H9 (cell line): Measurements from ENCODE around the gene VEGFB. TPM values are rescaled to one million over a fixed set of nuclear protein-coding genes. Genes with fewer than 3 reads are reported as not detected.

ENCODE experiments used
- DNase-seq: peaks from one replicate; pipeline ENCODE4 v3.0.0-alpha.2; 2017
- H2AFZ ChIP-seq: one replicate; pipeline ENCODE4 v1.6.1; 2013; ENCODE audit warnings: mild to moderate bottlenecking, low read length, control low read depth, moderate library complexity
- H2AK5ac ChIP-seq: 2 replicates; pipeline ENCODE4 v1.6.1; 2013; ENCODE audit warnings: low read length, control low read depth, mixed read lengths; ENCODE audit not compliant: insufficient read length
- H2BK120ac ChIP-seq: one replicate; pipeline ENCODE4 v1.6.1; 2013; ENCODE audit warnings: low read depth, mild to moderate bottlenecking, low read length, control low read depth, inconsistent platforms; ENCODE audit not compliant: poor library complexity, severe bottlenecking
- H2BK12ac ChIP-seq: 2 replicates; pipeline ENCODE4 v1.6.1; 2013; ENCODE audit warnings: low read length, control low read depth, mixed read lengths, low read depth; ENCODE audit not compliant: insufficient read length
- H2BK15ac ChIP-seq: 2 replicates; pipeline ENCODE4 v1.6.1; 2013; ENCODE audit warnings: low read depth, low read length, control low read depth
- H2BK20ac ChIP-seq: one replicate; pipeline ENCODE4 v1.6.1; 2013; ENCODE audit warnings: low read depth, mild to moderate bottlenecking, low read length, control low read depth, inconsistent platforms; ENCODE audit not compliant: poor library complexity, severe bottlenecking
- H2BK5ac ChIP-seq: 2 replicates; pipeline ENCODE4 v1.6.1; 2013; ENCODE audit warnings: low read length, control low read depth, mixed read lengths; ENCODE audit not compliant: insufficient read length
- H3K14ac ChIP-seq: 2 replicates; pipeline ENCODE4 v1.6.1; 2013; ENCODE audit warnings: low read length, control low read depth; ENCODE audit not compliant: insufficient read depth
- H3K18ac ChIP-seq: 2 replicates; pipeline ENCODE4 v1.6.1; 2013; ENCODE audit warnings: low read depth, mild to moderate bottlenecking, mixed read lengths, low read length, control low read depth; ENCODE audit not compliant: insufficient read length
- H3K23ac ChIP-seq: 2 replicates; pipeline ENCODE4 v1.6.1; 2013; ENCODE audit warnings: low read length, control low read depth, mixed read lengths, low read depth; ENCODE audit not compliant: insufficient read length
- H3K23me2 ChIP-seq: 2 replicates; pipeline ENCODE4 v1.6.1; 2013; ENCODE audit warnings: low read depth, mild to moderate bottlenecking, mixed read lengths, low read length, control low read depth; ENCODE audit not compliant: insufficient read length, poor library complexity, severe bottlenecking
- H3K27ac ChIP-seq: 2 replicates; pipeline ENCODE4 v1.5.1; 2013; ENCODE audit warnings: low read length, control low read depth, mixed read lengths, low read depth; ENCODE audit not compliant: insufficient read length
- H3K27me3 ChIP-seq: 2 replicates; pipeline ENCODE4 v1.6.1; 2013; ENCODE audit warnings: low read length, control low read depth, inconsistent platforms; ENCODE audit not compliant: insufficient read depth
- H3K4ac ChIP-seq: 2 replicates; pipeline ENCODE4 v1.6.1; 2013; ENCODE audit warnings: low read depth, mild to moderate bottlenecking, control low read depth, inconsistent platforms, low read length, moderate library complexity
- H3K4me1 ChIP-seq: 2 replicates; pipeline ENCODE4 v1.6.1; 2013; ENCODE audit warnings: low read length, control low read depth, inconsistent platforms; ENCODE audit not compliant: insufficient read depth
- H3K4me2 ChIP-seq: 2 replicates; pipeline ENCODE4 v1.6.1; 2013; ENCODE audit warnings: low read length, control low read depth, mixed read lengths; ENCODE audit not compliant: insufficient read length, insufficient read depth
- H3K56ac ChIP-seq: 2 replicates; pipeline ENCODE4 v1.6.1; 2013; ENCODE audit warnings: low read depth, mild to moderate bottlenecking, mixed read lengths, low read length, control low read depth; ENCODE audit not compliant: insufficient read length
- H3K79me1 ChIP-seq: 2 replicates; pipeline ENCODE4 v1.6.1; 2013; ENCODE audit warnings: low read depth, mild to moderate bottlenecking, moderate library complexity, low read length, control low read depth, inconsistent platforms; ENCODE audit not compliant: insufficient read depth, poor library complexity, severe bottlenecking
- H3K79me2 ChIP-seq: 2 replicates; pipeline ENCODE4 v1.6.1; 2013; ENCODE audit warnings: low read length, control low read depth, inconsistent platforms; ENCODE audit not compliant: insufficient read depth
- H3K9ac ChIP-seq: 2 replicates; pipeline ENCODE4 v1.6.1; 2013; ENCODE audit warnings: low read length, control low read depth, mixed read lengths; ENCODE audit not compliant: insufficient read length; ENCODE audit errors: extremely low read depth
- H3K9me3 ChIP-seq: one replicate; pipeline ENCODE4 v1.6.1; 2013; ENCODE audit warnings: low read depth, low read length, inconsistent platforms; ENCODE audit not compliant: control insufficient read depth
- H3T11ph ChIP-seq: one replicate; pipeline ENCODE4 v1.6.1; 2013; ENCODE audit warnings: mild to moderate bottlenecking, low read length, control low read depth, inconsistent platforms
- H4K20me1 ChIP-seq: one replicate; pipeline ENCODE4 v1.6.1; 2013; ENCODE audit not compliant: control insufficient read depth, insufficient read length, insufficient read depth
- H4K5ac ChIP-seq: 2 replicates; pipeline ENCODE4 v1.6.1; 2013; ENCODE audit warnings: low read depth, mild to moderate bottlenecking, mixed read lengths, low read length, control low read depth; ENCODE audit not compliant: insufficient read length
- H4K8ac ChIP-seq: replicated peaks from 2 replicates; pipeline ENCODE4 v1.6.1; 2013; ENCODE audit warnings: low read length, control low read depth, mixed read lengths, low read depth; ENCODE audit not compliant: insufficient read length
- H4K91ac ChIP-seq: 2 replicates; pipeline ENCODE4 v1.6.1; 2013; ENCODE audit warnings: low read depth, mild to moderate bottlenecking, moderate library complexity, mixed read lengths, low read length, control low read depth; ENCODE audit not compliant: insufficient read length
- H3K27ac Mint-ChIP-seq, 3 experiments: 2 replicates in 2 of 3; 3 replicates in 1 of 3; pipeline ENCODE4 v1.8.0; 2020 to 2021; ENCODE audit warnings: mixed read lengths in 3 of 3, mild to moderate bottlenecking in 1 of 3, moderate library complexity in 1 of 3
- H3K27me3 Mint-ChIP-seq: 2 replicates; pipeline ENCODE4 v1.8.0; 2021; ENCODE audit warnings: low read depth, mild to moderate bottlenecking, moderate library complexity, mixed read lengths
- H3K36me3 Mint-ChIP-seq, 3 experiments: 2 replicates in 2 of 3; 3 replicates in 1 of 3; pipeline ENCODE4 v1.8.0; 2020 to 2021; ENCODE audit warnings: low read depth in 3 of 3, mixed read lengths in 3 of 3; ENCODE audit not compliant: insufficient read depth in 1 of 3
- H3K4me1 Mint-ChIP-seq, 2 experiments: 2 replicates each; pipeline ENCODE4 v1.8.0; 2020; ENCODE audit warnings: mixed read lengths in 2 of 2
- H3K4me3 Mint-ChIP-seq, 2 experiments: 2 replicates in 1 of 2; 3 replicates in 1 of 2; pipeline ENCODE4 v1.8.0; 2020 to 2021; ENCODE audit warnings: mild to moderate bottlenecking in 2 of 2, mixed read lengths in 2 of 2, moderate library complexity in 1 of 2
- H3K9me3 Mint-ChIP-seq, 2 experiments: 2 replicates in 1 of 2; 3 replicates in 1 of 2; pipeline ENCODE4 v1.8.0; 2020; ENCODE audit warnings: mild to moderate bottlenecking in 2 of 2, mixed read lengths in 2 of 2, moderate library complexity in 1 of 2
- WGBS: extraction: QIAGEN DNeasy Blood & Tissue Kit; methylation state at CpG from one replicate; pipeline ENCODE4 v1.1.7; 2013; ENCODE audit warnings: missing lambda C conversion rate, low lambda C conversion rate, mixed read lengths; ENCODE audit not compliant: insufficient read length; ENCODE audit errors: extremely low coverage; 5-methylcytosine and 5-hydroxymethylcytosine counted together
- total RNA-seq: library from RNA; stranded (reverse); gene quantifications from 2 replicates; pipeline ENCODE4 v1.2.1, GENCODE V29; 2021
- TF ChIP-seq, protein P1 (sequence below): fragments of 200-600 bp; sonication (generic); conservative IDR thresholded peaks from 3 replicates; pipeline ENCODE4 v1.8.0; 2021; ENCODE audit warnings: antibody characterized with exemption, mild to moderate bottlenecking

The VEGFB gene
- total RNA-seq, 1 experiment from 2014 or later, result 57.7 TPM

- no peaks in the 10 kb centered on the region for H3K9me3 Mint-ChIP-seq
Measured at GRCh38 chr11:64268893-64269539, 34.6 kb downstream of the VEGFB start.

More at GRCh38 chr11:64268893-64269539, 34.6 kb downstream of the VEGFB start:
- no peak overlapping the region for H3K27ac ChIP-seq
- peaks cover 21 to 23% of the 10 kb centered on the region in 2 experiments for H3K4me1 Mint-ChIP-seq
- peak overlapping the region in 2 of 3 experiments; percentile 95 to 96; a peak in 4 of 7 replicates for H3K27ac Mint-ChIP-seq
- no peaks in the 10 kb centered on the region for H3K9me3 ChIP-seq
- H2AK5ac ChIP-seq, result no peak overlapping the region
- H3K14ac ChIP-seq, result peak overlapping the region; percentile 32; the same call in 1 of the 2 replicates
- H2BK12ac ChIP-seq, result no peak overlapping the region
- no peaks in the 10 kb centered on the region for H3K27me3 ChIP-seq
- no peak overlapping the region for H3T11ph ChIP-seq
- peaks cover 15% of the 10 kb centered on the region for H3K23me2 ChIP-seq
- H4K5ac ChIP-seq, result no peak overlapping the region
- WGBS, result no CpG with 5 or more reads among the region's 34 CpGs
- no peak overlapping the region for H2BK15ac ChIP-seq
- no peak overlapping the region for H3K4ac ChIP-seq
- H2BK5ac ChIP-seq, result no peak overlapping the region
- no peak overlapping the region for H3K56ac ChIP-seq
- H3K18ac ChIP-seq, result peak overlapping the region; percentile 68
- no peaks in the 10 kb centered on the region for H3K4me1 ChIP-seq
- H2AFZ ChIP-seq, result no peak overlapping the region
- H2BK20ac ChIP-seq, result no peak overlapping the region
- peaks cover 16 to 37% (median 27%) of the 10 kb centered on the region in 3 experiments; a peak in 6 of 7 replicates for H3K36me3 Mint-ChIP-seq
- H3K9ac ChIP-seq, result peak overlapping the region; percentile 42
- no peaks in the 10 kb centered on the region for H3K79me1 ChIP-seq
- DNase-seq, result peak; percentile 80
- no peaks in the 10 kb centered on the region; the same call in none of the 2 replicates for H3K27me3 Mint-ChIP-seq
- H3K4me3 Mint-ChIP-seq, result peak overlapping the region; percentile 97 to 99
- peaks cover 2% of the 10 kb centered on the region for H4K20me1 ChIP-seq
- H3K4me2 ChIP-seq, result peak overlapping the region; percentile 29
- no peaks in the 10 kb centered on the region for H3K79me2 ChIP-seq
- peak overlapping the region; percentile 24 for H2BK120ac ChIP-seq
- TF ChIP-seq, protein P1, sequence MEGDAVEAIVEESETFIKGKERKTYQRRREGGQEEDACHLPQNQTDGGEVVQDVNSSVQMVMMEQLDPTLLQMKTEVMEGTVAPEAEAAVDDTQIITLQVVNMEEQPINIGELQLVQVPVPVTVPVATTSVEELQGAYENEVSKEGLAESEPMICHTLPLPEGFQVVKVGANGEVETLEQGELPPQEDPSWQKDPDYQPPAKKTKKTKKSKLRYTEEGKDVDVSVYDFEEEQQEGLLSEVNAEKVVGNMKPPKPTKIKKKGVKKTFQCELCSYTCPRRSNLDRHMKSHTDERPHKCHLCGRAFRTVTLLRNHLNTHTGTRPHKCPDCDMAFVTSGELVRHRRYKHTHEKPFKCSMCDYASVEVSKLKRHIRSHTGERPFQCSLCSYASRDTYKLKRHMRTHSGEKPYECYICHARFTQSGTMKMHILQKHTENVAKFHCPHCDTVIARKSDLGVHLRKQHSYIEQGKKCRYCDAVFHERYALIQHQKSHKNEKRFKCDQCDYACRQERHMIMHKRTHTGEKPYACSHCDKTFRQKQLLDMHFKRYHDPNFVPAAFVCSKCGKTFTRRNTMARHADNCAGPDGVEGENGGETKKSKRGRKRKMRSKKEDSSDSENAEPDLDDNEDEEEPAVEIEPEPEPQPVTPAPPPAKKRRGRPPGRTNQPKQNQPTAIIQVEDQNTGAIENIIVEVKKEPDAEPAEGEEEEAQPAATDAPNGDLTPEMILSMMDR, result no peak
- H4K91ac ChIP-seq, result no peak overlapping the region
- H3K23ac ChIP-seq, result no peak overlapping the region
- H4K8ac ChIP-seq, result no peak overlapping the region
